ENCODE measurements around the gene CDH2.

CDH2 gene

DNA sequence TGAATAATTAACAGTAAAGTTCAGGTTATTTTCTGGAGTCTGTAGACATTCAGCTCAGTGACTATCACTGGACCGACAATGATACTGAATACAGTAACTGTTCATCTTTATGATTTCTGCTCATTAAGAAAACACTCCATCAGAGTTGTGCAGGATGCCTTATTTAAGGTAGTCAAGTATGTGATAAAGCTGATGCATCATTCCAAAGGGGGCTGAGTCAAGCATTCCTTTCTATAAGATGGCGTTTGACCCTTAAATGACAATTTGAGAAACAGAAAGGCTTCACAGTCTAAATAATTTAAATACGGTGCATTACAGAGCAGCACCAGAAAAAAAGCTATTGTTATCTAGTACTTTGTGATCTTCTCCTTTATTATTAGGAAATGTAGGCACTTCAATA lies 131.1 kb downstream of the CDH2 start:
- FAIRE-seq (no peak), DNase-seq (ENCODE audit: insufficient read length, low spot score) (no peak)
- no peak for TF ChIP-seq POLR2AphosphoS5 (IDR thresholded peaks at IDR 0.05; ENCODE audit: low read depth, low read length)
- TF ChIP-seq SPI1 (IDR thresholded peaks at IDR 0.05; ENCODE audit: low read depth, low read length), result no peak
- no peak for TF ChIP-seq TAF1 (IDR thresholded peaks at IDR 0.05; ENCODE audit: low read depth, low read length)
- no peak for TF ChIP-seq POLR2A (IDR thresholded peaks at IDR 0.05; ENCODE audit: low read depth, low read length)
- no peak for TF ChIP-seq POU2F2 (IDR thresholded peaks at IDR 0.05; ENCODE audit: low read depth, low read length)
- TF ChIP-seq PAX5 (IDR thresholded peaks at IDR 0.05; ENCODE audit: insufficient read depth, low read length, severe bottlenecking), result no peak

DNA sequence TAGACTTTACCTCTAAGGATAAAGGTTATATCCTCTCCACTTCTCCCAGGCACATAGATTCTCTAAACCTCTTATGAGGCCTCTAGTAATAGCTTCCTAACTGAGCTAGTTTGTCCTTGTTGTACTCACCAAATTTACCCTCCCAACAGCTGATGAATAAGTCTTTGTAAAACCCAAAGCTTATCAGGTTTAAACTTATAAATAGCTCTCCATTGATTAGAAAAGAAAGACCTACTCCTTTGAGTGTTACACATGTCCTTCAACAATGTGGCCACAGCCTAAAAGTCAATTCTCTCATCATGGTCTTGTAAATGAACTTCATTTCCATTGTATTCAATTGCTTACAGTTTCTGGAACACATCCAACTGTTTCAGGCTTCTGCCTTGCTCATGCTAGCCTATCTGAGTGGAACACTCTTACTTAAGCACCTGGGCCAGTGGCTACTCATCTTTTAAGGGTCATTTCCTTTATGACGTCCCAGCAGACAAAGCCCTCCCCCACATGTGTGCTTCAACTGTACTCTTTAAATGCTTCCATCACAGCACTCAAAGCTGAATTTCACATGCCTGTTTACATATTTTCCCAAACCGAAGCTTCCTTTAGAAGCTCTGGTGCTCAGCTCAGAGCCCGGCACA lies 131.6 kb downstream of the CDH2 start:
- FAIRE-seq, result no peak
- no peak for TF ChIP-seq POU2F2 (IDR thresholded peaks at IDR 0.05; ENCODE audit: low read depth, low read length)
- no peak for TF ChIP-seq PAX5 (IDR thresholded peaks at IDR 0.05; ENCODE audit: insufficient read depth, low read length, severe bottlenecking)
- TF ChIP-seq POLR2AphosphoS5 (IDR thresholded peaks at IDR 0.05; ENCODE audit: low read depth, low read length), result no peak
- no peak for TF ChIP-seq POLR2A (IDR thresholded peaks at IDR 0.05; ENCODE audit: low read depth, low read length)
- no peak for TF ChIP-seq SPI1 (IDR thresholded peaks at IDR 0.05; ENCODE audit: low read depth, low read length)
- no peak for TF ChIP-seq TAF1 (IDR thresholded peaks at IDR 0.05; ENCODE audit: low read depth, low read length)
- no peak for DNase-seq (ENCODE audit: insufficient read length, low spot score)

DNA sequence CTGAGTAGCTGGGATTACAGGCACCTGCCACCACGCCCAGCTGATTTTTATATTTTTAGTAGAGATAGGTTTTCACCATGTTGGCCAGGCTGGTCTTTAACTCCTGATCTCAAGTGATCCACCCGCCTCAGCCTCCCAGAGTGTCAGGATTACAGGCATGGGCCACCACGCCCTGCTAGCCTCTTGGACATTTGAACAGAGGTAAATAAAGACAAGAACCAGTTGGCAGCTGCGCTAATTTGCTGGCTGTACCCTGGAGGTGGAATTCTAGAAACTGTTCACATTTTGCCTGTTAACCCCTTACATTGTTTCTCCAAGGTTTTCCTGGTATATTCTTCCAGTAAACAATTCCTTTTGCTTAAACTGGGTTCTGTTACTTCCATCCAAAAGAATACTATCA lies 132.9 kb downstream of the CDH2 start:
- FAIRE-seq (no peak), DNase-seq (ENCODE audit: insufficient read length, low spot score) (no peak)
- TF ChIP-seq TAF1 (IDR thresholded peaks at IDR 0.05; ENCODE audit: low read depth, low read length), result no peak
- no peak for TF ChIP-seq POLR2AphosphoS5 (IDR thresholded peaks at IDR 0.05; ENCODE audit: low read depth, low read length)
- TF ChIP-seq PAX5 (IDR thresholded peaks at IDR 0.05; ENCODE audit: insufficient read depth, low read length, severe bottlenecking), result no peak
- TF ChIP-seq POU2F2 (IDR thresholded peaks at IDR 0.05; ENCODE audit: low read depth, low read length), result no peak
- no peak for TF ChIP-seq SPI1 (IDR thresholded peaks at IDR 0.05; ENCODE audit: low read depth, low read length)
- no peak for TF ChIP-seq POLR2A (IDR thresholded peaks at IDR 0.05; ENCODE audit: low read depth, low read length)

DNA sequence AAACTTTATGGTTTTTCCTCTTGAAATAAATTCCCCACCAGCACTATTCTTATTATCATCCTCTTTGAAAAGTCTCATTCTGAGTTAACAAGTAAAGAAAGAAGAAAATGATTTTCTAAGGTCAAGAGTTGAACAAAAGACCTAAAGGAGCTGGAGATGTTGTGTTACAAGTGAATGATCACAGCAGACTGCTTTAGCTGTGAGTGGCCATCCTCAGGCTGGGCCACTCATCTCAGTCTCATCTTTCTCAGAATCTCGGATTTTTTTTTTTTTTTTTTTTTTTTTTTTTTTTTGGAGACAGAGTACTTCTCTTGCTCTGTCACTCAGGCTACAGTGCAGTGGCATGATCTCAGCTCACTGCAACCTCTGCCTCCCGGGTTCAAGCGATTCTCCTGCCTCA lies 133.3 kb downstream of the CDH2 start:
- TF ChIP-seq TAF1 (IDR thresholded peaks at IDR 0.05; ENCODE audit: low read depth, low read length) (no peak), POLR2AphosphoS5 (IDR thresholded peaks at IDR 0.05; ENCODE audit: low read depth, low read length) (no peak), POU2F2 (IDR thresholded peaks at IDR 0.05; ENCODE audit: low read depth, low read length) (no peak), SPI1 (IDR thresholded peaks at IDR 0.05; ENCODE audit: low read depth, low read length) (no peak), POLR2A (IDR thresholded peaks at IDR 0.05; ENCODE audit: low read depth, low read length) (no peak)
- FAIRE-seq (no peak), DNase-seq (ENCODE audit: insufficient read length, low spot score) (no peak)

DNA sequence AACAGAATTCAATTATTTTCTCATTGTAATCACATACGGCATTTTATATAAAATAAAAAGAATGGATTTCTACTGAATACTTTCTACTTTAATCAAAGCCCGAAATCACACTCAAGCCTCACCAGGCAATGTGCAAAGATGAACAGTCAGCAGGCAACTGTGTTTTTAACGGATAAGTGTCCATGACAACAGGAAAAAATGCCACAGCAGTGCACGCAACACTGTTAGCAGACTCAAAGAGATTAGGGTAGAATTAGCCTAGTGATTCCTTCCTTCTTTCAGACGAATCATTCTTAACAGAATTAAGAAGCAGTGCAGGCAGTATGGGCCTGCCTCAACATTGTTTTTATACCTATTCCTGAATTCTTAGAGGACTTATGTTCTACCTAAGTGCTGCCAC lies 135.6 kb downstream of the CDH2 start:
- FAIRE-seq, result no peak
- TF ChIP-seq POLR2A (IDR thresholded peaks at IDR 0.05; ENCODE audit: low read depth, low read length) (no peak), SPI1 (IDR thresholded peaks at IDR 0.05; ENCODE audit: low read depth, low read length) (no peak), PAX5 (IDR thresholded peaks at IDR 0.05; ENCODE audit: insufficient read depth, low read length, severe bottlenecking) (no peak), POU2F2 (IDR thresholded peaks at IDR 0.05; ENCODE audit: low read depth, low read length) (no peak), TAF1 (IDR thresholded peaks at IDR 0.05; ENCODE audit: low read depth, low read length) (no peak), POLR2AphosphoS5 (IDR thresholded peaks at IDR 0.05; ENCODE audit: low read depth, low read length) (no peak)
- DNase-seq (ENCODE audit: insufficient read length, low spot score), result no peak

DNA sequence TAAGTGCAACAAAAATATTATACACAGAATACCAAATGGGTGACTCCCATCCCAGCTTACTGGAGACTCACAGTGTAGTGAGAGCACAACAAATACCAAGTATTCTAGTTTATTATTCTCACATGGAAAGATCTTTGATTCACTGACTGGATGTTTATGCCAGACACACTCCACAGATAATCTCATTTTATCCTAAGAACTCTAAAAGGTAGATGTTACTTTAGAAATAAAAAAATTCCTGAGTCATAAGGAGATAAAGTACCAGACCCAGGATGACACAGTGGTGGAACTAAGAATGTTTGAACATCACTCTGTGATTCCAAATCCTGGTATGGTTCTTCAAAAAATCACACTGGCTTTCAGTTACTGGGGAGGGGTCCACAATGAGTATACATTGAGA lies 136.2 kb downstream of the CDH2 start:
- TF ChIP-seq POU2F2 (IDR thresholded peaks at IDR 0.05; ENCODE audit: low read depth, low read length) (no peak), POLR2A (IDR thresholded peaks at IDR 0.05; ENCODE audit: low read depth, low read length) (no peak), POLR2AphosphoS5 (IDR thresholded peaks at IDR 0.05; ENCODE audit: low read depth, low read length) (no peak), PAX5 (IDR thresholded peaks at IDR 0.05; ENCODE audit: insufficient read depth, low read length, severe bottlenecking) (no peak), SPI1 (IDR thresholded peaks at IDR 0.05; ENCODE audit: low read depth, low read length) (no peak), TAF1 (IDR thresholded peaks at IDR 0.05; ENCODE audit: low read depth, low read length) (no peak)
- FAIRE-seq (no peak), DNase-seq (ENCODE audit: insufficient read length, low spot score) (no peak)

DNA sequence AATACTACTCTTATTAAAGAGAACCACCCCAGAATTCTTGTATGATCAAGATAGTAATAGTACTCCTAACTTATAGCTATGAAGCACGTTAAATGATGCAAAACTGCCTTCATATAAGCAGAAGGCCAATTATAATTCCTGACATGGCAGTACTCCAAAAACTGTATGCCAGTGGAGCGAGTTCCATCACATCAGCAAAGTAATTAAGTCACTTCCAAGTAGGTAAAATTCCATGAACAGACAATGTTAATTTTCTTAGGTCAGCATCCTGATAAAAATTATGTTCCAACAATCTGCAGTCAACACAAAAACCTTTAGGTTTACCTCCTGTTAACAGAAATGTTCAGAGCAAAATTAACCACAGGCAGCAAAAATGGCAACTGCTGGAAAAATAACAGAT lies 136.7 kb downstream of the CDH2 start:
- DNase-seq (ENCODE audit: insufficient read length, low spot score), result no peak
- no peak for FAIRE-seq
- TF ChIP-seq SPI1 (IDR thresholded peaks at IDR 0.05; ENCODE audit: low read depth, low read length), result no peak
- no peak for TF ChIP-seq POLR2AphosphoS5 (IDR thresholded peaks at IDR 0.05; ENCODE audit: low read depth, low read length)
- no peak for TF ChIP-seq POLR2A (IDR thresholded peaks at IDR 0.05; ENCODE audit: low read depth, low read length)
- TF ChIP-seq POU2F2 (IDR thresholded peaks at IDR 0.05; ENCODE audit: low read depth, low read length), result no peak
- no peak for TF ChIP-seq PAX5 (IDR thresholded peaks at IDR 0.05; ENCODE audit: insufficient read depth, low read length, severe bottlenecking)
- TF ChIP-seq TAF1 (IDR thresholded peaks at IDR 0.05; ENCODE audit: low read depth, low read length), result no peak

DNA sequence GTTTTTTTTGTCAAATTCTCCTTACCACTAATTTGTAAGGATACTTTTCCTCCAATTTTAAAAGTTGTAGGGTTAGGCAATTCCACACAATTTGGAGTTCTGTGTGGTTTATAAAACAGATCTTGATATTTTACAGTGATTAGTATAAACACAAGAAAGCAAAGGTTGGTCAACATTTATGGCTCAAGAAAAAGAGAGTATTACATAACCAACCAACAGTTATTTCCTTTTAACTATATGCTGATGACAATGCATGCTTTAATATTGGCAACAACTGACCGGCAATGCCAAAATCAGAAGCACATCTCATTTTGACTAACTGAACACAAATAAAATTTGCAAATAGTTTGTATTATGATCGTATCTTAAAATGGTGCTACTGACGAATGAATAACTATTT lies 137.2 kb downstream of the CDH2 start:
- FAIRE-seq, result no peak

DNA sequence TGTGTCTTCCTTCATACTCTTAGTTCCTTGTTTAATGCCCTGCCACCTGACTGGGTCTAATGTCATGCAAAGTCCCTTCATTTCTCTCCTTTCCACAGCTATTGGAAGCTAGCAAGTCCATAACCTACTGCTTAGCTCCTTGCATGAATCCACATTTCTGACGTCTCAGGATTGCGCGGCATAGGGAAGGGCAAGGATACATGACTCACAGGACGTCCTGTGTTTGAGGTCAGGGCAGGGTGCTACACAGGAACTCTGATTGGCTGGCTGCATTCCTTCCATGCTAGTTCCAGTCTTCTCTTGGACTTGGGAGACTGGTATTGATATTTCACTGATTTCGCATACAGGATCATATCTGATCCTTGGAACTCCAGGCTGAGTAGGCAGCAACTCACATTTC lies 137.9 kb downstream of the CDH2 start:
- no peak for FAIRE-seq
- TF ChIP-seq POLR2A (IDR thresholded peaks at IDR 0.05; ENCODE audit: low read depth, low read length), result no peak
- no peak for DNase-seq (ENCODE audit: insufficient read length, low spot score)

More for the DNA sequence above, 137.2 kb downstream of the CDH2 start:
- no peak for DNase-seq (ENCODE audit: insufficient read length, low spot score)
- no peak for TF ChIP-seq PAX5 (IDR thresholded peaks at IDR 0.05; ENCODE audit: insufficient read depth, low read length, severe bottlenecking)
- TF ChIP-seq POLR2A (IDR thresholded peaks at IDR 0.05; ENCODE audit: low read depth, low read length), result no peak
- no peak for TF ChIP-seq SPI1 (IDR thresholded peaks at IDR 0.05; ENCODE audit: low read depth, low read length)
- TF ChIP-seq TAF1 (IDR thresholded peaks at IDR 0.05; ENCODE audit: low read depth, low read length), result no peak
- TF ChIP-seq POLR2AphosphoS5 (IDR thresholded peaks at IDR 0.05; ENCODE audit: low read depth, low read length), result no peak
- TF ChIP-seq POU2F2 (IDR thresholded peaks at IDR 0.05; ENCODE audit: low read depth, low read length), result no peak

DNA sequence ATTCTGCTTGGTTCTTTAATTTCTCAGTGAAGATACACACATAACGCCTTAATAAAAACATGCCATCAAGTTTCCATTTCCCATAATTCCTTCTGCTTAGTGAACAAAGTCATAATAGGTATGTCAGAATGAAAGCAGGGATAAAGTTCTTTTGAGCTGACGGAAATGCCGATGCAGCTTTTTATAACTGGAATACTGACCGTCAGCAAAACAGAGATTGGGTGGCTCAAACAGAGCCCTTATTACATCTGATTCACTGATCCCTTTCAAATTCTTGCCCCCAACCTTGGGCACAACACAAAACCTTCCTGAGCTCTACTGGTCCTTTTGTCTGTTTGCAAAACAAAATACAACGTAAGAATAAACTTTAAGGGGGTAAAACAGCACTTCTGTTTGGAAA lies 140.4 kb downstream of the CDH2 start:
- no peak for FAIRE-seq
- TF ChIP-seq PAX5 (IDR thresholded peaks at IDR 0.05; ENCODE audit: insufficient read depth, low read length, severe bottlenecking), result no peak
- DNase-seq (ENCODE audit: insufficient read length, low spot score), result no peak

Measured in GM12891 (cell line).